ENCODE measurements around the gene SIL1. TPM values are rescaled to one million over a fixed set of nuclear protein-coding genes. Genes with fewer than 3 reads are reported as not detected.

The SIL1 gene
- total and polyA plus RNA-seq, 10 donors: 23.4 to 42.3 (median 32.6) TPM

DNA sequence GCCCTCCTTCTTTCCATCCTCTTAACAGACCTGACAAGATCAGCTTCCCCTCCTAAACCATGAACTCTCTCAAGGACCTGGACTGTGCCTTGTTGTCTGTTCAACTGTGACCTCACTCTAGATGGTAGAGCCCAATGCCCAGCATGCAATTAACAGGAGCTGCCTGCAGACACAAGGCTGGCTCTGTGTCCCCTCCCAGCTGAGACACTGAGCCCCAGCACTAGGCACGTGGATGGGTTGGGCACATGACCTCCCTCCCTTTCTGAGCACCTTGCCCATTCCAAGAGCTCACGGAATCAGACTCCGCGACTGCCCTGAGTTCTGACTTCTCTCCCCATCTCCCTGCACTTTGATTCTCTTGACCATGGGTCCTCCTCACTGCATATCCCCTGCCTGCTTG lies 229.6 kb downstream of the SIL1 start:
- no peaks in the 10 kb centered on the region for H3K27me3 ChIP-seq (replicated peaks in 1 of 7)
- no peaks in the 10 kb centered on the region for H3K36me3 ChIP-seq
- no peak overlapping the region for H3K4me3 ChIP-seq
- DNase-seq: peak; percentile 38
- intact Hi-C loops (cut with DNase I; ENCODE audit: low total_unique reads): no loop called here
- TF ChIP-seq POLR2AphosphoS5 (IDR thresholded peaks at IDR 0.05): no peak
- TF ChIP-seq, protein P1, sequence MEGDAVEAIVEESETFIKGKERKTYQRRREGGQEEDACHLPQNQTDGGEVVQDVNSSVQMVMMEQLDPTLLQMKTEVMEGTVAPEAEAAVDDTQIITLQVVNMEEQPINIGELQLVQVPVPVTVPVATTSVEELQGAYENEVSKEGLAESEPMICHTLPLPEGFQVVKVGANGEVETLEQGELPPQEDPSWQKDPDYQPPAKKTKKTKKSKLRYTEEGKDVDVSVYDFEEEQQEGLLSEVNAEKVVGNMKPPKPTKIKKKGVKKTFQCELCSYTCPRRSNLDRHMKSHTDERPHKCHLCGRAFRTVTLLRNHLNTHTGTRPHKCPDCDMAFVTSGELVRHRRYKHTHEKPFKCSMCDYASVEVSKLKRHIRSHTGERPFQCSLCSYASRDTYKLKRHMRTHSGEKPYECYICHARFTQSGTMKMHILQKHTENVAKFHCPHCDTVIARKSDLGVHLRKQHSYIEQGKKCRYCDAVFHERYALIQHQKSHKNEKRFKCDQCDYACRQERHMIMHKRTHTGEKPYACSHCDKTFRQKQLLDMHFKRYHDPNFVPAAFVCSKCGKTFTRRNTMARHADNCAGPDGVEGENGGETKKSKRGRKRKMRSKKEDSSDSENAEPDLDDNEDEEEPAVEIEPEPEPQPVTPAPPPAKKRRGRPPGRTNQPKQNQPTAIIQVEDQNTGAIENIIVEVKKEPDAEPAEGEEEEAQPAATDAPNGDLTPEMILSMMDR (IDR thresholded peaks at IDR 0.05 in 8 of 11, conservative IDR thresholded peaks at IDR 0.05 in 3 of 11): no peak
- no peak for TF ChIP-seq POLR2A (IDR thresholded peaks at IDR 0.05)
- no peak overlapping the region for H3K27ac ChIP-seq
- 89 to 97% (median 95%) methylated on average over 4 of the region's 4 CpGs for WGBS, 5 donors
- peaks cover 0 to 16% (median 10%) of the 10 kb centered on the region in 6 donors for H3K4me1 ChIP-seq
- no peaks in the 10 kb centered on the region for H3K9me3 ChIP-seq

DNA sequence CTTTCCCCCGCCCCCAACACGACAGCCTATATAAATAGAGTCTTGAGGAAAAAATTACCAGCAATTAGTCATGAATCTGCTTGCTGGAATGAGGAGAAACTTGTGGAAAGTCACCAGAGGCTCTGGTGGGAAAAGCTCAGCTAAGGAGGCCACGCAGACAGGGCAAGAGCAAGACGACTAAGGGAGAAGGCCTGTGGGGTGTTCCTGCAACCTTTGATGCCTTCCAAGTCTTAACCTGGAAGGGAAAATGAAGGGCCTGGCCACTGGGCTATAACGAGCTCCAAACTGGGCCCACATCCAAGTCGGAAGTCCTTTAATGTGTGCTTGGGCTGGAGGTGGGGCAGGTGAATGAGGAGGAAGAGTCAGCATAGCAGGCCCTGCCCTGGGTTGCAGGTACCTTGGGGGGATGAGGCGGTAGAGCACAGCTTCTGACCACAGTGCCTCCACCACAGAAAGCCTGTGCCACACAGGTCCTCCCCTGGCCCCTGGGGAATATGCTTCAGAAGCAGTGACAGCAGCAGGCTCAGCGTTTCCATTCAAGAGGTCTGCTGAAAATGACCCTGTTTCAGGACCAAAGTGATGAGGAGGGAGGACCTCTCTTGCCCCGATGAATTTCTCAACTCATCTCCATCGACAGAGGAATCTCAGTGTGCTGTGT lies 230.2 kb downstream of the SIL1 start:
- 79 to 89% (median 83%) methylated on average over 10 of the region's 10 CpGs for WGBS, 5 donors
- Histone ChIP-seq H3K9me3 (no peaks in the 10 kb centered on the region), H3K4me3 (no peak overlapping the region), H3K27ac (no peak overlapping the region), H3K36me3 (no peaks in the 10 kb centered on the region), H3K27me3 (replicated peaks in 1 of 7) (no peaks in the 10 kb centered on the region), H3K4me1 (peaks cover 0 to 21% (median 11%) of the 10 kb centered on the region in 6 donors)
- TF ChIP-seq, protein P1 (IDR thresholded peaks at IDR 0.05 in 8 of 11, conservative IDR thresholded peaks at IDR 0.05 in 3 of 11): no peak
- TF ChIP-seq POLR2A (IDR thresholded peaks at IDR 0.05): no peak
- no peak for TF ChIP-seq POLR2AphosphoS5 (IDR thresholded peaks at IDR 0.05)
- intact Hi-C loops (cut with DNase I; ENCODE audit: low total_unique reads): no loop called here
- DNase-seq: peak; percentile 47

DNA sequence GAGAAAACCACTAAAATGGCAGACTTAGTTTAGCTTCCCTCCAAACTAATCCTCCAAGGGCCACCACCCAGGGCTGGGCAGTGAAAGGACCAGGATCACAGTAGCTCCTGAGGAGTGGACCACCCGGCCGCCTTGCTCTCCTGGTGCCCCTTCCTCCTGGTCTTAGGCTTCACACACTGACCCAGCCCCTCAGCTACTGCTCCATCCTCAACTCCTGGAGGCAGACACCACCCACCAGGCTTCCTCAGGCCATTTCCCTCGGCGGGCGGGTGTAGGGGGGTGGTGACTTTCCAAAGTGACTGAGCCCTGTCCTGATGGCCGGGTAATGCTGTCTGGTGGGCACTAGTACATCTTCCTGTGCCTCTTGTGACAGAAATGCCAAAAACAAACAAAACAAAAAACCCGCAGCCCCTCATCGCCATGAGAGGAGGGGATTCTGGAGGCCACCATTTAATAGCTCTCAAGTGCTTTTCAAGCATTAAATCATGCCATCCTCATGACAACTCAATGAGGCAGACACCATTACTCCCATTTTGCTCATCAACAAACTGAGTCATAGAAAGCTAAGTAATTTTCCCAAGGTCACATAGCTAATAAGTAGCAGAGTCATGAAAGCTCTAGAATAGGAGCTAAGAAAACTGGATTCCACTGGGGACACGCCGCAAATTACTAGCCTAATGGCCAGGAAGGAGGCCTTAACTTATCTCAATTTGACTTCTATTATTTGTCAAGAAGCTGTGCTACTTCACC lies 231.8 kb downstream of the SIL1 start:
- Histone ChIP-seq H3K4me3 (no peak overlapping the region), H3K36me3 (no peaks in the 10 kb centered on the region), H3K27me3 (replicated peaks in 1 of 7) (no peaks in the 10 kb centered on the region), H3K27ac (no peak overlapping the region), H3K4me1 (peaks cover 0 to 22% (median 11%) of the 10 kb centered on the region in 6 donors), H3K9me3 (no peaks in the 10 kb centered on the region)
- TF ChIP-seq, protein P1 (IDR thresholded peaks at IDR 0.05 in 8 of 11, conservative IDR thresholded peaks at IDR 0.05 in 3 of 11): no peak
- no peak for TF ChIP-seq POLR2AphosphoS5 (IDR thresholded peaks at IDR 0.05)
- no peak for TF ChIP-seq POLR2A (IDR thresholded peaks at IDR 0.05)
- DNase-seq: no peak
- 95 to 99% (median 96%) methylated on average over 8 to 10 of the region's 10 CpGs for WGBS, 5 donors
- intact Hi-C loops (cut with DNase I; ENCODE audit: low total_unique reads): no loop called here

DNA sequence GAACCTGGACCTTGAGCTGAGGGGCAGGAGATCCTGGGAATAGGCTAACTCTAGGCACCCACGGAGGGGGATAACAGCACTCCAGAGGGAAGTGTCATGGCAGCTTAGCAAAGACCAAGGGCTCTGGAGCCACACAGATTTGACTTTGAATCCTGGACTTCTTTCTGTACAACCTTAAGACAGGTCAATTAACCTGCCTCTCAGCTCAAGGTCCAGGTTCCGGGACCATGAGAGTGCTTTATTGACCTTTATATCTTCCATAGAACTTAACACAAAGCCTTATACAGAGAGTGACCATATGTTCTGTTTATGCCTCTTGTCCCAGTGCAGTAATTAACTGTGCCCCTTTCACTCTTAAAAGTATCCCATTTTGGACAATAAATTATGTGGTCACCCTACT lies 232.5 kb downstream of the SIL1 start:
- H3K4me1 ChIP-seq: peaks cover 0 to 22% (median 11%) of the 10 kb centered on the region in 6 donors
- 90 to 98% (median 96%) methylated on average over 2 of the region's 2 CpGs for WGBS, 5 donors
- intact Hi-C loops (cut with DNase I; ENCODE audit: low total_unique reads): no loop called here

More for the DNA sequence above, 232.5 kb downstream of the SIL1 start:
- H3K27me3 ChIP-seq (replicated peaks in 1 of 7): no peaks in the 10 kb centered on the region
- no peak for DNase-seq
- no peaks in the 10 kb centered on the region for H3K36me3 ChIP-seq
- no peak for TF ChIP-seq POLR2AphosphoS5 (IDR thresholded peaks at IDR 0.05)
- H3K9me3 ChIP-seq: no peaks in the 10 kb centered on the region
- no peak overlapping the region for H3K4me3 ChIP-seq
- no peak overlapping the region for H3K27ac ChIP-seq

Measured in spleen (tissue), 11 donors.